Sigmoid colon (tissue), 7 donors: ENCODE data around the gene TTLL11. TPM values are rescaled to one million over a fixed set of nuclear protein-coding genes. Genes with fewer than 3 reads are reported as not detected.

Experiments
- DNase-seq: peaks from one replicate; pipeline ENCODE4 v3.0.0-alpha.2; 2019
- H3K27ac ChIP-seq, 4 donors: fragments of 200-600 bp; sonication (generic); one replicate each; pipeline ENCODE4 v1.5.1; 2016 to 2019; ENCODE audit warnings: mild to moderate bottlenecking in 1 of 4
- H3K27me3 ChIP-seq, 3 donors: fragments of 200-600 bp; sonication (generic); one replicate each; pipeline ENCODE4 v1.5.1; 2019; ENCODE audit warnings: mild to moderate bottlenecking in 1 of 3
- H3K36me3 ChIP-seq, 4 donors: fragments of 200-600 bp; sonication (generic); one replicate each; pipeline ENCODE4 v1.5.1; 2016 to 2019
- H3K4me1 ChIP-seq, 4 donors: fragments of 200-600 bp; sonication (generic); one replicate each; pipeline ENCODE4 v1.5.1; 2017 to 2019
- H3K4me3 ChIP-seq, 4 donors: fragments of 200-600 bp; sonication (generic); one replicate each; pipeline ENCODE4 v1.5.1; 2017 to 2019; ENCODE audit warnings: mild to moderate bottlenecking in 2 of 4, moderate library complexity in 1 of 4
- H3K9me3 ChIP-seq, 4 donors: fragments of 200-600 bp in 3 of 4; sonication (generic) in 3 of 4; one replicate each; pipeline versions ENCODE4 v1.5.1 to v1.6.1; 2013 to 2019
- CTCF ChIP-seq, 4 experiments: fragments of 450-650 bp in 3 of 4; fragments of 200-600 bp in 1 of 4; IDR thresholded peaks; one replicate each; pipeline ENCODE4 v1.5.1; 2016 to 2019; ENCODE audit warnings: antibody characterized with exemption in 4 of 4, mild to moderate bottlenecking in 3 of 4, moderate library complexity in 2 of 4
- EP300 ChIP-seq, 4 donors: sonication (generic); formaldehyde crosslinking; IDR thresholded peaks; one replicate each; pipeline ENCODE4 v1.6.1; 2017; ENCODE audit warnings: antibody characterized with exemption in 4 of 4
- POLR2A ChIP-seq, 2 donors: fragments of 450-650 bp; IDR thresholded peaks; one replicate each; pipeline ENCODE4 v1.6.1; 2016; ENCODE audit warnings: antibody characterized with exemption in 2 of 2, mild to moderate bottlenecking in 2 of 2, moderate library complexity in 2 of 2
- POLR2AphosphoS5 ChIP-seq, 4 donors: sonication (generic); formaldehyde crosslinking; IDR thresholded peaks; one replicate each; pipeline ENCODE4 v1.6.1; 2017; ENCODE audit warnings: antibody characterized with exemption in 4 of 4
- WGBS, 2 donors: extraction: QIAGEN DNeasy Blood & Tissue Kit; methylation state at CpG; one replicate each; pipeline ENCODE4 v1.1.7; 2013; 5-methylcytosine and 5-hydroxymethylcytosine counted together
- intact Hi-C: fragments of 100-400 bp; cut with DNase I; formaldehyde crosslinking; loops from one replicate; pipeline ENCODE4 v1.15.1; 2023
- polyA plus RNA-seq, 3 donors: library from polyadenylated mRNA; stranded (reverse); fragments of 200-250 nt; gene quantifications; one replicate each; pipeline ENCODE4 v1.2.3, GENCODE V29; 2013
- total RNA-seq, 4 donors: library from RNA; depleted of rRNA; stranded (reverse); fragments of >200 nt; gene quantifications; one replicate each; pipeline ENCODE4 v1.1.0, GENCODE V29; 2016
- donor health status: healthy with polysubstance abuse.
- donor health status: Bipolar disorder and iron deficiency.
- donor health status: healthy.

Gene TTLL11
- total and polyA plus RNA-seq, 7 donors = 4.2 to 40.7 (median 27.6) TPM

- intact Hi-C loops = no loop called here
- no peak overlapping the region for H3K4me3 ChIP-seq
These were observed 243.6 kb downstream of the TTLL11 start for GRCh38 chr9:121849554-121849953.

GRCh38 chr9:121844562-121844961 is 248.5 kb downstream of the TTLL11 start:
- intact Hi-C loops = no loop called here
- H3K36me3 ChIP-seq = no peaks in the 10 kb centered on the region

More at GRCh38 chr9:121849554-121849953, 243.6 kb downstream of the TTLL11 start:
- Histone ChIP-seq H3K4me1 (no peaks in the 10 kb centered on the region), H3K9me3 (no peaks in the 10 kb centered on the region), H3K36me3 (no peaks in the 10 kb centered on the region), H3K27me3 (no peaks in the 10 kb centered on the region), H3K27ac (no peak overlapping the region)
- no peak for DNase-seq
- 70 to 84% methylated on average over 4 of the region's 4 CpGs for WGBS, 2 donors
- TF ChIP-seq EP300 (IDR thresholded peaks at IDR 0.05) (no peak), POLR2AphosphoS5 (IDR thresholded peaks at IDR 0.05) (no peak), POLR2A (IDR thresholded peaks at IDR 0.05) (no peak), CTCF (IDR thresholded peaks at IDR 0.05) (no peak)

GRCh38 chr9:121844098-121844497 is 249.0 kb downstream of the TTLL11 start:
- intact Hi-C loops = no loop called here
- Histone ChIP-seq H3K27me3 (no peaks in the 10 kb centered on the region), H3K9me3 (no peaks in the 10 kb centered on the region), H3K27ac (no peak overlapping the region), H3K4me3 (no peak overlapping the region), H3K4me1 (peaks cover 0 to 6% (median 0%) of the 10 kb centered on the region in 4 donors), H3K36me3 (no peaks in the 10 kb centered on the region)
- no peak for TF ChIP-seq CTCF (IDR thresholded peaks at IDR 0.05)
- no peak for TF ChIP-seq POLR2A (IDR thresholded peaks at IDR 0.05)
- no peak for TF ChIP-seq POLR2AphosphoS5 (IDR thresholded peaks at IDR 0.05)
- no peak for TF ChIP-seq EP300 (IDR thresholded peaks at IDR 0.05)
- no peak for DNase-seq
- 20 to 50% methylated on average over 2 of the region's 2 CpGs for WGBS, 2 donors

More at GRCh38 chr9:121844562-121844961, 248.5 kb downstream of the TTLL11 start:
- WGBS, 2 donors = 49 to 72% methylated on average over 2 of the region's 2 CpGs
- DNase-seq = no peak
- Histone ChIP-seq H3K4me1 (peaks cover 0 to 6% (median 0%) of the 10 kb centered on the region in 4 donors), H3K27me3 (no peaks in the 10 kb centered on the region), H3K27ac (no peak overlapping the region), H3K4me3 (no peak overlapping the region), H3K9me3 (no peaks in the 10 kb centered on the region)
- TF ChIP-seq EP300 (IDR thresholded peaks at IDR 0.05) (no peak), POLR2AphosphoS5 (IDR thresholded peaks at IDR 0.05) (no peak), CTCF (IDR thresholded peaks at IDR 0.05) (no peak), POLR2A (IDR thresholded peaks at IDR 0.05) (no peak)

- H3K27ac ChIP-seq = no peak overlapping the region
- no peak overlapping the region for H3K4me3 ChIP-seq
- intact Hi-C loops = no loop called here
- no peaks in the 10 kb centered on the region for H3K36me3 ChIP-seq
- H3K9me3 ChIP-seq = no peaks in the 10 kb centered on the region
- peaks cover 0 to 17% (median 10%) of the 10 kb centered on the region in 4 donors for H3K4me1 ChIP-seq
- TF ChIP-seq CTCF (IDR thresholded peaks at IDR 0.05) (no peak), POLR2A (IDR thresholded peaks at IDR 0.05) (no peak), POLR2AphosphoS5 (IDR thresholded peaks at IDR 0.05) (no peak), EP300 (IDR thresholded peaks at IDR 0.05) (no peak)
- 65 to 74% methylated on average over 2 of the region's 2 CpGs for WGBS, 2 donors
- no peaks in the 10 kb centered on the region for H3K27me3 ChIP-seq
- DNase-seq = no peak
These were observed 250.5 kb downstream of the TTLL11 start for GRCh38 chr9:121842612-121842978.
